Urinary bladder (tissue), 4 donors: ENCODE measurements around the gene NPLOC4. TPM values are rescaled to one million over a fixed set of nuclear protein-coding genes. Genes with fewer than 3 reads are reported as not detected.
"Not testable (repeated sequence)": the region's sequence is repeated elsewhere in the genome, so short reads cannot be mapped to it uniquely, and the experiment has no call there.

ENCODE experiments used
- DNase-seq: peaks from one replicate; pipeline ENCODE4 v3.0.0-alpha.2; 2015; ENCODE audit errors: extremely low spot score
- H3K27ac ChIP-seq: one replicate; pipeline ENCODE4 v1.5.1; 2013; ENCODE audit warnings: low read depth, mild to moderate bottlenecking, moderate library complexity
- H3K36me3 ChIP-seq: one replicate; pipeline ENCODE4 v1.6.1; 2013; ENCODE audit warnings: mild to moderate bottlenecking, moderate library complexity; ENCODE audit not compliant: insufficient read depth
- H3K4me1 ChIP-seq: one replicate; pipeline ENCODE4 v1.6.1; 2013; ENCODE audit warnings: mild to moderate bottlenecking, moderate library complexity; ENCODE audit not compliant: insufficient read depth
- H3K4me3 ChIP-seq: one replicate; pipeline ENCODE4 v1.5.1; 2013; ENCODE audit warnings: low read depth, low read length
- WGBS: extraction: QIAGEN DNeasy Blood & Tissue Kit; methylation state at CpG from one replicate; pipeline ENCODE4 v1.1.7; 2013; 5-methylcytosine and 5-hydroxymethylcytosine counted together
- polyA plus RNA-seq: library from polyadenylated mRNA; stranded (reverse); fragments of 200-250 nt; gene quantifications from one replicate; pipeline ENCODE4 v1.2.3, GENCODE V29; 2013
- total RNA-seq: library from RNA; depleted of rRNA; stranded (reverse); fragments of >200 nt; gene quantifications from one replicate; pipeline ENCODE4 v1.2.3, GENCODE V29; 2014
- donor health status: healthy with polysubstance abuse.
- donor health status: healthy.

NPLOC4 gene
- total and polyA plus RNA-seq, 2 donors, result 36.5 to 45.3 TPM

GRCh38 chr17:81603846-81604610 is 32.9 kb downstream of the NPLOC4 start:
- no peak overlapping the region for H3K27ac ChIP-seq
- H3K4me1 ChIP-seq, result peaks cover 2% of the 10 kb centered on the region
- peaks cover 9% of the 10 kb centered on the region for H3K36me3 ChIP-seq
- H3K4me3 ChIP-seq, result no peak overlapping the region
- no peak for DNase-seq
- WGBS, result 80% methylated on average over 11 of the region's 11 CpGs

DNA sequence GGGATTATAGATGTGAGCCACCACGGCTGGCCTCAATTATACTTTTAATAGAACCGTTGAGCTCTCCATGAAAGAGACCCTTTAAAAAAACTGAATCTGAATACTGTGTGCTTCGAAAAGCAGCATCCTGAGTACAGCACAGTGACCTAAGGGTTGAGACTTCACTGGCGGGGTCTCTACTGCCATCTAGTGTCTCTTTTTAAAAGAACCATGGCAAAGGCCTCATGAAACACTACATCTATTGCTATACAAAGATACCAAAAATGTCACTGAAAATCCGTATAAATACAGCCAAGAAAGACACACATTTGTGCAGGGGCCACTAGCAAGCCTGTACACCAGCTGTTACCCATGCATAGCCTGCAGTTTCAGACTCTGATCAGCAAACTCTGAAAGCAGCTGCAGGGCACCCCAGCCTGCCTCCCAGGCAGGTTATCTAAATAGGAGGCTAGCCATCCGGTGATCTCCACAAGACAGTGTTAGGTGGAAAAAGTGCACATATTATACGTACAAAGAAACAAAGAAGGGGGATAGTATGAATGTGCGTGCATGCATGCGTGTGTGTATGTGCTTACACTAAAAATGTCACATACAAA is 35.3 kb downstream of the NPLOC4 start:
- Histone ChIP-seq H3K4me3 (no peak overlapping the region), H3K27ac (no peak overlapping the region), H3K36me3 (peaks cover 3% of the 10 kb centered on the region), H3K4me1 (peaks cover 2% of the 10 kb centered on the region)
- WGBS, result 36% methylated on average over 9 of the region's 9 CpGs
- DNase-seq, result peak; percentile 58

DNA sequence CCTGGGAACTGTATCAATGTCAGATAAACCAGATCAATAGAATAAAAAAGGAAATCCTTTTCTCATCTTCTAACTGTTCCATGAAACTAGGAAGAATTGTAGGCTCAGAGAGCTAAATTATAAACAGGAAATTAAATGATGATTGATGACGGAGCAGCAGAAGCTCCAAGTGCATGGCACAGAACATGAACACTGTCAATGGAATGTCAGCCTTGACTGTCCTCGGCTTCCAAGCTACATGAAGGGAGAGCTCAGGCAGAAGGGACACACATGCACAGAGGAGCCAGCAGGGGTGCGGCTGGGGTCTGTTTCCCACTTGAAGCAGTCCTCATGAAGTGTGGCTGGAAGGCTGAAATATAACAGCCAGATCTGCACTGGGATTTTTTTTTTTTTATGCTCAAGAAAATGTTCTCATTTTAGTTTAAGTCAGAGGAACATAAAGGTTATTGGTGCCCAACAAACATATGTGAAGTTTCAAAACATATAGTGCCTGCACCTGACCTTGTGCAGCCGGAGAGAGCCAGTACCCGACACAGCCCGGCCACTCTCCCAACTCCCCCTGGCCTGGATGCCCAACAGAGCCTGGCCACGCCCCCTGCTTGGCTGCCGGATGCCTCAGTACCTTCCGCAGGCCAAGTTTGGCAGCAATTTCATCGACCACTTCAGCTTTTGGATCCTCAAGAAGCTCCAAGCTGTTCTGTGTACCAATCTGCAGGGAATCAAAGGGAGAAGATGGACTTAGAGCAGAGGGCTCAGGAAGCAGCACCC is 37.0 kb downstream of the NPLOC4 start:
- H3K27ac ChIP-seq, result no peak overlapping the region
- no peak for DNase-seq
- H3K4me3 ChIP-seq, result no peak overlapping the region
- WGBS, result 67% methylated on average over 10 of the region's 10 CpGs
- peaks cover 2% of the 10 kb centered on the region for H3K4me1 ChIP-seq
- peaks cover 3% of the 10 kb centered on the region for H3K36me3 ChIP-seq

DNA sequence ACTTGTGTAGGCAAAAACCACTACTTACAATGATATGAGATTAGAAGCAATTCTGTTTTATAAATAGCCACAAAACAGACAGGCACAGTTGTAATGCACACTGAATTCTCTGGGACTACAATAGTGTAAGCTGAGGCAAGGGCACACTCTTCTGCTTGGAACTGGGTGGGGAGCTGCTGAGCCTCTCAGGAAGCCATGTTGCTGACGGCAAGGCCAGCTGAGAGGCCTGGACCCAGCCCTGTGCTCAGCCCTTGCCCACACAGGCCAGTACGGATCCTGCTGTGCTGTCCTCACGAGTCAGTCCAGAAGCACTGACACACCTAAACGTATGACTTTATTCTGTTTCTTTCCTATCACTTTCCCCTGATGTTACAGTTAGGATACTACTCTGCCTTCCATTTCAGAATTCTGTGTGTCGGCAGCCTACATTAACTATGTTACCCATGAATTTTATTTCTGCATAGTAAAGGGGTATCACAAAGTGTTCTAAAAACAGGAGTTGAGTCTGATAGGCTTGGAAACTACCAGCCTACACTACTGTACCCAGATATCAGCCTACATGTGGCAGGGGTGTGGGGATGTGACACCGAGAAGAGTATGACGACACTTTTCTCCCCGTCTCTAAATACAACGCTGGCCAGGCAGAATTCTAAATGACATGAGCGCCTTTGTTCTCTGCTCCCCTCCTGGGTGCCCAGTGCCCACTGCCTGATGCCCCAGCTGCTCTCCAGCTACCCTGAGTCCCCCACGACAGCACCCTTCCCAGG is 43.6 kb downstream of the NPLOC4 start:
- 94% methylated on average over 11 of the region's 11 CpGs for WGBS
- Histone ChIP-seq H3K4me1 (no peaks in the 10 kb centered on the region), H3K27ac (no peak overlapping the region), H3K4me3 (no peak overlapping the region), H3K36me3 (peaks cover 5% of the 10 kb centered on the region)
- no peak for DNase-seq

DNA sequence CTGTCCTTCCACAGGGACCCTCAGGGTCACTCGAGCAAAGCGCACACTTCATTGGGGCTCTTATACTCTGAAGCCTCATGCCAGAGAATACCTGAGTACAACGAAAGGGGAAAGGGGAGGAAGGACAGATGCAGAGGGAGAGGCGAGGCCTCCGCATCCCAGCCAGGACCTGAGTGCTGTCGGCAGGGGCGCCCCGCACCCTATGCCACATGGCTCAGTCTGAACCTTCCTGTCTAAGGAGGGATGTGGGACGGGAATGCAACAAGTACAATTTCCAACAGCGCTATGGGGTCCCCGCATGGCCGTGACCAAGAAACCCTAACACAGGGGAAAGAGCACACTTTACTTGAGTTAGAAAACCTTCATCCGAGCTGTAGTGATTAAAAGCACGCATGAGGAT is 44.9 kb downstream of the NPLOC4 start:
- Histone ChIP-seq H3K27ac (no peak overlapping the region), H3K4me1 (no peaks in the 10 kb centered on the region), H3K36me3 (peaks cover 5% of the 10 kb centered on the region), H3K4me3 (no peak overlapping the region)
- WGBS, result 93% methylated on average over 14 of the region's 14 CpGs
- DNase-seq, result no peak

DNA sequence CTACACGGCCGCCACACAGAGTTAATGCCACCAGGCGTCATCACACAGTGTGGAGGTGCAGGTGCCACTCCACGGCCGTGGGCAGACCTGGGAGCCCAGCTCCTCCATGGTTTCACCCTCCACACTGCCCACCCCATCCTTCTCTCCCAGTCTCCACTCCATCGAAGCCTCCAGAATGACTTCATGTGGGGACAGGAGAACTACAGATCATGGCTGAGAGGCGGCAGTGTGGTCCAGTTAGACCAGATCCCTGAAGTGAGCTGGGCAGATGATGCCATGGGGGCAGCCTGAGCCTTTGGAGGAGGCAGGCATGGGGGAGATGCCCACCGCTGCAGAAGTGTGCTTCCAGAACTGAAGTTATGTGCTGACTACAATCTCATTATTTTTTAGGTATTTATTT is 46.8 kb downstream of the NPLOC4 start:
- peaks cover 5% of the 10 kb centered on the region for H3K36me3 ChIP-seq
- H3K4me1 ChIP-seq, result no peaks in the 10 kb centered on the region
- no peak overlapping the region for H3K4me3 ChIP-seq
- WGBS, result 96% methylated on average over 8 of the region's 8 CpGs
- DNase-seq, result no peak
- H3K27ac ChIP-seq, result no peak overlapping the region

GRCh38 chr17:81589612-81590011 is 47.3 kb downstream of the NPLOC4 start:
- no peak for DNase-seq
- WGBS, result 88% methylated on average over 5 of the region's 5 CpGs
- no peaks in the 10 kb centered on the region for H3K4me1 ChIP-seq
- H3K27ac ChIP-seq, result no peak overlapping the region
- peaks cover 5% of the 10 kb centered on the region for H3K36me3 ChIP-seq
- H3K4me3 ChIP-seq, result no peak overlapping the region

DNA sequence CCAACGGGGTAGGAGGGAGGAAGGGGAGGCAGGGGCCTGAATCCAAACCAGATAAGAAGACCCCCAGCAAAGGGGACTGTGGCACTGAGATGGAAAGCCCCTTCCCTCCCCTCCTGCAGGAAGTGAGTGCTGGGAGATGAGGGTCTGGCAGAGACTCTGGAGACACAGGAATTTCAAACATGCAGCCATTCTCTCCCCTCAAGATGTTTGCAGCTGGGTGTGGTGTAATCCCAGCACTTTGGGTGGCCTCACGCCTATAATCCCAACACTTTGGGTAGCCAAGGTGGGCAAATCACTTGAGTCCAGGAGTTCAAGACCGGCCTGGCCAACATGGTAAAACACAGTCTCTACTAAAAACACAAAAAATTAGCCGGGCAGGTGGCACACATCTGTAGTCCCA is 50.8 kb downstream of the NPLOC4 start:
- no peak overlapping the region for H3K27ac ChIP-seq
- no peaks in the 10 kb centered on the region for H3K4me1 ChIP-seq
- H3K36me3 ChIP-seq, result peaks cover 6% of the 10 kb centered on the region
- WGBS, result 83% methylated on average over 4 of the region's 4 CpGs
- no peak overlapping the region for H3K4me3 ChIP-seq
- DNase-seq, result no peak

GRCh38 chr17:81584771-81585170 is 52.1 kb downstream of the NPLOC4 start:
- WGBS, result 90% methylated on average over 14 of the region's 14 CpGs
- not testable (repeated sequence) for H3K36me3 ChIP-seq, H3K4me3 ChIP-seq, H3K27ac ChIP-seq, DNase-seq, H3K4me1 ChIP-seq

DNA sequence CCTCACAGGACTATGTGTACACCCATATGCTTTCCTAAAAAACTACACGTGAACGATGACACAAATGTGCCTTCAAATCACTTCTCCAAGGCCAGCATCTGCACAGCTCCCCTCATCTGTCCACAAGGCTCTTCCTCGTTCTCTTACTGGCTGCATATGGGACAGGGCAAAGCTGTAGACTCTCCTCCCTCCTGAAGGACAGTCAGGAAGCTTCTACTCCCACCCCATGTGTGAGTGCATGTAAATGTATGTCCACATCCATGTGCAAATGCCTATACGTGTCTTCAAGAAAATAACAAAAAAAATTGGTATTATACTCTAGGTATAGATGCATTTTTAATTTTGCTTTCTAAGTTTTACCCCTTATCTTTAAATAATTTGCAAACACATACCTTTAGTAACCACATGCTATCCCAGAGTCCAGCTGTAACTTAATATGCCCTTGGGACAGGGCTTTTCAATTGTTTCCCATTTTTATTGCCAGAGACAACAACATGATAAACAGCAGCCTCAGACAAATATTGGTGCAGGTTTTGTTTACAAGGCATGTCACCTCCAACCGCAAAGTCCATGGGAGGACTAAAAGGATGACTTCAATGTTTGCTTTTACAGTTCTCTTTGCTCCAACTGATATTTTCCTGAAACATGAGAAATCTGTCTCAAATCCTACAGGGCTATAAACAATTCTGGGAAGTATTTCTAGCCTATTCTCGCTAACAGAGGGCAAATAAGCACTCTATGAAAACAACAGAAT is 53.1 kb downstream of the NPLOC4 start:
- no peak overlapping the region for H3K4me3 ChIP-seq
- H3K4me1 ChIP-seq, result no peaks in the 10 kb centered on the region
- no peak for DNase-seq
- 77% methylated on average over 6 of the region's 6 CpGs for WGBS
- peaks cover 3% of the 10 kb centered on the region for H3K36me3 ChIP-seq
- H3K27ac ChIP-seq, result no peak overlapping the region

- Histone ChIP-seq H3K36me3 (peaks cover 3% of the 10 kb centered on the region), H3K27ac (no peak overlapping the region), H3K4me3 (no peak overlapping the region), H3K4me1 (no peaks in the 10 kb centered on the region)
- WGBS, result 86% methylated on average over 12 of the region's 12 CpGs
- no peak for DNase-seq
Observed at GRCh38 chr17:81582749-81583148, 54.2 kb downstream of the NPLOC4 start.

- Histone ChIP-seq H3K4me1 (no peaks in the 10 kb centered on the region), H3K4me3 (no peak overlapping the region), H3K36me3 (peaks cover 3% of the 10 kb centered on the region), H3K27ac (no peak overlapping the region)
- DNase-seq, result no peak
- whole genome bisulfite sequencing, result 83% methylated on average over 5 of the region's 5 CpGs
Observed at GRCh38 chr17:81582341-81582740, 54.6 kb downstream of the NPLOC4 start.

DNA sequence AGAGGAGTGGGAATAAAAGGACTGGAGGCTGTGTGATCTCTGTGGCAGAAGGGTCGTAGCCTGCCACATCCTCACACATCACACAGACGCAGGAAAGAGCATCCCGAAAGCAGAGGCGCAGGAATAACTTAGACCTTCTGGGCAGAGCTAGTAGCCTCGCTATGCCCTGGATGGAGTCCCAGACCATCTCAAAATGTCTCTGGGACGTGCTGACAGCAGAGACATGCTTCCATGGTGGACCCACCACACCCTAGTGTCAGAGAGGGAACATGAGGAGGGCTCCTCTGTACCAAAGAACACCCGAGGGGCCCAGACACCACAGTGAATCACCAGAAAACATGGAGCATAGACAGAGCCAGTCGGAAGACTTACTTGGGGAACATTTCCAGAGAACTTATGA is 55.2 kb downstream of the NPLOC4 start:
- no peaks in the 10 kb centered on the region for H3K4me1 ChIP-seq
- WGBS, result 92% methylated on average over 8 of the region's 8 CpGs
- no peak for DNase-seq
- no peak overlapping the region for H3K27ac ChIP-seq
- no peak overlapping the region for H3K4me3 ChIP-seq
- H3K36me3 ChIP-seq, result peaks cover 3% of the 10 kb centered on the region
